ENCODE measurements around the gene CD99L2.

The CD99L2 gene

GRCh38 chrX:150762258-150763165 is 136.0 kb downstream of the CD99L2 start:
- DNase-seq (no peak), ATAC-seq (no peak)

DNA sequence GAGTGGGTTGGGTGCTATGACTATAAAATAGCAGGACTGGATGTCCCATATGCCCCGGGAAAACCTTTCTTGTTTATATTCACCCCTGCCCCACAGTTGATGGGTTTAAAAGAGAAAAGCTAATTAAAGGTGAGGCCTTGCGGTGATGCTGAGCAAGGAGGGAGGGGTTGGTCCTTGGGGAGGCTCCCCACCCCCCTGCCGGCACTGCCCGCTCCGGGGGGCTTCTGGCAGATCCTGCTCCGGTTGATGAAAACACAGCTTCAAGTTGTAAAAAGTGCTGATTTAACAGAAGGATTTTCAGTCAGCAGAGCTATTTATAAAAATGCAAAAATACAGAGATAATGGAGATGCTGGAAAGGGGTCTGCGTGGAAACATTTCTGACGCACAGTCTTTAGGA is 136.7 kb downstream of the CD99L2 start:
- DNase-seq (no peak), ATAC-seq (no peak)

GRCh38 chrX:150761176-150761818 is 137.2 kb downstream of the CD99L2 start:
- peak; percentile 9 for ATAC-seq
- no peak for DNase-seq

DNA sequence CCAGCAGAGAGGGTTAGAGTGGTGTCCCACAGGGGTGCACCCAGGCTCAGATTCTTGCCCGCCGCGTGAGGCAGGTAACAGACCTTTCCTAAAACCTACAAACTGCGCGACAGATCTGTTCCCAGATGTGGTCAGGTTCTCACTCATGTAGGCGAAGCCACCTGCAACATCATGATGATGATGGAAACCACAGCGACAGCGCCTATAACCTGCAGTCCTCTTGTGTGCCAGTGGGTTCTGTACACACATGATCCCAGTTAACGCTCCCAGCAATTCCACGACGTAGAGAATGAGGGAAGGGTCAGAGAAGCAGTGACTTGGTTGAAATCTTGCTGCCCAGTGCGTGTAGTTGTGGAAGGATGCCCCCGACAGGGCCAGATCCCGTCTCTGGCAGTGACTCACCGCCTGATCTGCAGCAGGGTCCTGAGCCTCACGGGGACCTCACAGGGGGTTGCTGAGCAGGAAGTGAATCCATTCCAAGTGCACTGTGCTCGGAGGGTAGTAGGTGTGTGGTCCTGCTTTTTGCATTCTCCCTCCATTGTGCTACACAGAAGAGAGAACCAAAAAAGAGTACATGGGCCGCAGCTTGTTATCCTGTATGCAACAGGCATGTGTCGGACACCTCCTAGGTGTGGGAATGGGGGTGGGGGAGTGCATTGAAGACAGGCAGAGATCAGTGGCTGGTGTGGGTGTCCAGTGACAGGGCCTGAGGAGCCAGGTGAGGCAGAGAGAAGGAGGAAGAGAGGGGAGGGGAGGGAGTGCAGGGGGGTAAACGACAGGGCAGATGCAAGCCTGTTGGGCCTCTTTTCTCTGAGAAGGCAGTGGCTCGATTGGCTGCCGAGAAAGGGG is 138.7 kb downstream of the CD99L2 start:
- ATAC-seq = no peak

GRCh38 chrX:150757371-150757770 is 141.1 kb downstream of the CD99L2 start:
- DNase-seq (no peak), ATAC-seq (no peak)

More for the DNA sequence above, 138.7 kb downstream of the CD99L2 start:
- DNase-seq = no peak

- ATAC-seq (no peak), DNase-seq (no peak)
Measured at GRCh38 chrX:150753968-150754367, 144.5 kb downstream of the CD99L2 start.

- ATAC-seq = no peak
- DNase-seq = no peak
Measured at GRCh38 chrX:150753357-150753756, 145.1 kb downstream of the CD99L2 start.

DNA sequence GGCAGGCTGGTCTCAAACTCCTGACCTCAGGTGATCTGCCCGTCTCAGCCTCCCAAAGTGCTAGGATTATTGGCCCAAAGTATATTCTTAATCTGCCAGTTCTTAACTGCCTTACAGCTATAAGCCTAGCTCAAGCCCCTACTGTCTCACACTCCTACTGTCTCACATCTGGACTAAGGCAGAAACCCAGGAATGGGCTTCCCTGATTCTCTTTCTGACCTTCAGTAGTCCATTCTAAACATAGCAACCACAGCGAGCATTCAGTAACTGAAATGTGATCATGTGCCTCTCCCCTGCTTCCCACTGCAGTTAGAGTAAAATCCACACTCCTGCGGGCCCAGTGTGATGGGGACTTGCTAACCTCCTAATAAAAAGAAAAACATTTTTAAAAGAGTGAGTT is 146.3 kb downstream of the CD99L2 start:
- ATAC-seq (no peak), DNase-seq (no peak)

- ATAC-seq (no peak), DNase-seq (no peak)
Measured at GRCh38 chrX:150736475-150736874, 162.0 kb downstream of the CD99L2 start.

- ATAC-seq (peak; percentile 92), DNase-seq (peak; percentile 47)
Measured at GRCh38 chrX:150731795-150732194, 166.7 kb downstream of the CD99L2 start.

DNA sequence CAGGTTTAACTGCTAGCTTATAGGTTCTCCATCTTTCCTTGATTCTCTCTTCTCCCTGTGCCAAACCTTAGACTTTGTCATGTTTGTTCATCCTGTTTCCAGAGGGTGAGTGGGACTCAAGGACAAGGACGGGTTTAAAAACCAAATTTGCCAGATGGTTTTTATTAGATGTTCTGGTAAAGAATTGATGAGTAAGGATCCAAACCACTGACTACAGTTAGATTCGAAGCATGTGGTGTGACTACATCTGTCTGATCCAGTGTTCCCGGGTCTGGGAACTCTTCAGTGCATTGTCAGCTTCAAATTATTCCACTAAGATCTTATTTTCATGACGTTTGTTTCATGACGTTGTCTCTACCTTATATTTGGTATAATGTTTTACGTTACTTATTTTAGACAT is 167.7 kb downstream of the CD99L2 start:
- DNase-seq = no peak
- ATAC-seq = no peak

GRCh38 chrX:150729956-150730355 is 168.5 kb downstream of the CD99L2 start:
- DNase-seq (no peak), ATAC-seq (no peak)

DNA sequence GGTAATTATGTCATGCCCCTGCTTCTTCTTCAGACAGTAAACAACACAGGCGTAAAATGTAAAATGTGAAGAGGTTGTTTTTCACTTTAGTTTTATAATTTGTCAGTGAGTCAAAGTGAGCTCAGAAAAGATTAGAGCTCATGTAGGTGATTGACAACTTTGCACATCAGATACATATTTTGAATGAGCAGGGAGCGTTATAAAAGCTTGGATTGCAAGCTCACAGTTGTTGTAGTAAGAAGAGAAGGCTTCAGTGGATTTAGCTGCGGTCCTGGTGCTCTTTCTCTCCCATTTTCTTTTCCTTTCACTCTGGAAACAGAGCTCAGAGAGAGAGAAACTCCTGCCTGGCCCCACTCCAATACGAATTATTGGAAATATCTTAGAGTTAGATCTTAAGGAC is 178.8 kb downstream of the CD99L2 start:
- DNase-seq = no peak
- no peak for ATAC-seq
